GM21526 (cell line): ENCODE measurements around the gene ABLIM2.

Source experiments
- ATAC-seq: cut with Tn5 transposase; IDR thresholded peaks from one replicate; pipeline ENCODE4 v1.9.1; 2021; ENCODE audit warnings: moderate library complexity; ENCODE audit not compliant: unreplicated experiment, low FRiP score

Gene ABLIM2

GRCh38 chr4:7995135-7995534 lies 163.5 kb downstream of the ABLIM2 start:
- ATAC-seq, result no peak

DNA sequence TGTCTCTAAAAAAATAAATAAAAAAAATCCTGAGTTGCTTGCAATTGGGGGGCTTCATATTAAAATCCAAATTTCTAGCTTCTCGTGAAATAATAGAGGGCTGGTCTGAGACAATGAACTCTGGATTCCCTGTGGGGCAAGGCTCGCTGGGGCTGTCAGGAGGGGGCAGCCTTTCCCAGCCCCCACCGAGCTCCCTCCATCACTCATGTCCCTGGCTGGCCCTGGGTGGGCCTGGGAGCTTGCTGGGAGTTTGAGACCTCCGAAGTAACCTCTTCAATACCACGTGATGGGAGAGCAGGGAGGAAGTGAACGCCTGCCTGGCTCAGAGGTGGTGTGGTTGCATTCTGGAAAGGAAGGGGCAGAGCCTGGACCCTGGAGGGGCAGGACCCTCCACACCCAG lies 164.9 kb downstream of the ABLIM2 start:
- no peak for ATAC-seq

DNA sequence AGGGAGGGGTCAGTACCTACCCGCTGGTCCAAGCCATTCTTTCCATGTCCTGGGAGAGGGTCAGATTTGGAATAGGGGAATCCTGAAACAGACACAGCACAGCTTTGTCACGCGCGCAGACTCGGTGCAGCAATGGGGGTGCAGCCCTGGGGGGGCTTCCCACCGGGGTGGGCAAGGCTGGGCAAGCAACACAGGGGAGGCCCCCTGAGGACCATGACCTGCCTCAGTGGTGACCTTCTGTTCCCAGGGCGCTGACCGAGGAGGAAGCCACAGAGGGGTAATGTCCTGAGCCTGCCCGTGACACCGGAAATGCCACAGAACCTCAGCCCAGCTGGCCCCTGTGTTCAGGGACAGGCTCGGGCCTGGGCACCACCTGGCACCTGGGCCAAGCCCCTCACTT lies 165.8 kb downstream of the ABLIM2 start:
- ATAC-seq, result no peak

DNA sequence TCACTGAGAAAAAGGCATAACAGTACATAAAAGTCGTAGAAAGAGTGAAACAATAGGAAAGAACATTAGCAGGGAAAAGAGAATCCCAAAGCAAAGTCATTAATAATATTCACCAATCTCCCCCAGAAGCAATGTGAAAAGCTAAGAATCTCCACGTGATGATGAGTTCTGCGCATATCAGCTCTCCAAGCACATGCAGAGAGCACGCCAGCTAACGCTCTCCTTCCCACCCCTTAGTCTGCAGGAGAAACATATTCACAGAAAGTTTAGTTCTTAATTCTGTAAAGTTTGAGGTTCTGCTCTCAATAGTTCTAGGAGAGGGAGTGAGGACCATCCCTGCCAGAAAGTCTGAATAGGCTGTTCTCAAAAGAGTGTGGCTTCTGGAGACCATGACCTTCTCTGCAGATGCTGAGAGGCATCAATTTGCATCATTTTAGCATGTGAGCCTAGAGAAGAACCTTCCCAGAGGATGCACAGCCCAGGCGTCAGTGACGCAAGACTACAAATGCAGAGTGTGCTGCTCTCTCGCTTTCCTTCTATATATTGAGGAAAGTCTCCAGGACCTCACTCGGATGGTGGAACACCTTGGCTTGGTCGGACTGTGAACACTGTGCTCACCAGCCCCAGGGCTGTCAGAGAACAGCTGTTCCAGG lies 167.7 kb downstream of the ABLIM2 start:
- ATAC-seq, result no peak

GRCh38 chr4:7989654-7990053 lies 169.0 kb downstream of the ABLIM2 start:
- ATAC-seq, result no peak

- ATAC-seq, result no peak
Observed at GRCh38 chr4:7988437-7988836, 170.2 kb downstream of the ABLIM2 start.

DNA sequence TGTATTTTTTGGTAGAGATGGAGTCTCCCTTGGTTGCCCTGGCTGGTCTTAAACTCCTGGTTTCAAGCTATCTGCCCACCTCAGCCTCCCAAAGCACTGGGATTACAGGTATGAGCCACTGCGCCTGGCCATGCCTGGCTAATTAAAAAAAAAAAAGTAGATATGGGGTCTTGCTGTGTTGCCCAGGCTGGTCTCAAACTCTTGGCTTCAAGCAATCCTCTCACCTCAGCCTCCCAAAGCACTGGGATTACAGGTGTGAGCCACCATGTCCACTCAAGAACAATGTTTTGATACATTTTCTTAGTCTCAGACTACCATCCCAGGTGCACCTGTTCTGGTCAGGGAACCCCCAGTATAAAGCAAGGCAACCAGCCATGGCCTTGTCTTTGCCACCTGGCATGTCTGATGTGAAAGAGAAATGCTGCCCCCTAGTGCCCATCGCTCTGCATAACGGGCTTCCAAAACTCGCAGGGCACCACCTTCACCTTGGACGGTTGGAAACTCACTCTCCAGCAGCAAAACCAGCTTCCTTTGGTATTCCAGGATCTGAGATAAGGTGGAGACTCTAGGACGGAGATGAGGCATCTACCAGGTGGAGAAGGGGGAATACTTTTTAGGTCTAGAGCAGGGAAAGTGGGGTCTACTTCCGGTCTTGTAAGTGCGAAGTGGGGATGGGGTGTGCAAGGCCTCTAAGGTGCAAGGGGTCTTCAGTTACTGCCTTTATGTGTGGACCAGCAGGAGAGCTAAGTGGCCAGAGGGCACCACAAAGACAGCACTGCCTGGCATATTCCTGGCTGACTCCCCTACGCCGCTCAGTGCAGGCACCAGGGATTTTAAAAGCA lies 171.2 kb downstream of the ABLIM2 start:
- peak; percentile 64 for ATAC-seq

DNA sequence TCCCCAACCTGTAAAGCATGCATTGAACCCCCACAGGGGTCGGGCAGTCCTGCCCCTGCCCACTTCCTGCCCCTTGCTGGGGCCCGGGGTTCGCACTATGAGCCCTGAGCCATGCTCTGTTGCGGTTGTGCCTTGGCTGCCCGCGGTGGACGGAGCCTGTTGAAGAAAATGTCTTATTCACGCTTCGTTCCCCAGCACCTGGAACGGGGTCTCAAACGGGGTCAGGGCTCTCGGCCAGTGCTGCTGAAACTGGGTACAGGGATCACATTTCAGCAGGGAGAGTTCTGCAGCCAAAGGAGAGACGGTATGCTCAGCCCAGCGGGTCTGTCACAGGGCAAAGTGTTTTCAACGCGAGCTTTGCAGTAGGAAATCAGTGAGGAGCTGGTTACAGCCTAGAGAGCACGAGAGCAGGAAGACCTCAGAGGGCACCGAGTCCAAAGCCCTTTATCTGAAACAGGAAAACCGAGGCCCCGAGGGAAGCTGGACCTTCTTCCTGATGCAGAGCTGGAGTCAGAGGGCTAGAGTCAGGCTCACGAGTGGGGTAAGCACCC lies 172.6 kb downstream of the ABLIM2 start:
- no peak for ATAC-seq

GRCh38 chr4:7985072-7985471 lies 173.5 kb downstream of the ABLIM2 start:
- no peak for ATAC-seq

DNA sequence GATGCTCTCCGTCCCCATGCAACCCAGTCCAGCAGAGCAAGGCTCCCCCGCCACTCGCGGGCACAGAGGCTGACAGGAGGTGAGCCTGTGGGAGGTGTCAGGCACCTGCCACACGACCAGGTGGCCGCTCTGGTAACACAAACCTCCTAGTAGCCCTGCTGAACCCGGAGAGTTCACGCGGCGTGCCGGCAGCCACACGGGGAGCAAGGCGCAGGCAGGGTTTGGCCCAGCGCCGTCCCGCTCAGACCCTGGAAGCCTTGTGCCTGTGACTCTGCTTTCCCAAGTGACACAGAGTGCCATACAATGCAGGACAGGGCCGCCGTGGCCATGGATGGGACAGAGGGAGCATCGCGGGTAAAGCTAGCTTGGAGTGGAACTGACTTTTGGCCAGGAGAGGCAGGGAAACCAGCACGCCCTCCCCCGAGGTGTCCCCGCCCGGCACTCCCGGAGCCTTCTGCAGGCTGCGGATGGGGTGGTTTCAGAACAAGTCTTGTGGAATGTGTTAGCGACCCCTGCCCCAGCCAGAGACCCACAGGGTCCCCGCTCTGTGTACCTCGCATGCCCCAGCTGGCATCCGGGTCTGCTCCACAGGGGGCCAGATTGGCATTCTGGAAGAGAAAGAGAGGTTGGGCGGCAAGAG lies 174.2 kb downstream of the ABLIM2 start:
- ATAC-seq, result no peak

GRCh38 chr4:7983296-7983695 lies 175.3 kb downstream of the ABLIM2 start:
- no peak for ATAC-seq

GRCh38 chr4:7981738-7982394 lies 176.7 kb downstream of the ABLIM2 start:
- ATAC-seq, result no peak

GRCh38 chr4:7980036-7980435 lies 178.6 kb downstream of the ABLIM2 start:
- ATAC-seq, result no peak

GRCh38 chr4:7979652-7979968 lies 179.0 kb downstream of the ABLIM2 start:
- no peak for ATAC-seq

DNA sequence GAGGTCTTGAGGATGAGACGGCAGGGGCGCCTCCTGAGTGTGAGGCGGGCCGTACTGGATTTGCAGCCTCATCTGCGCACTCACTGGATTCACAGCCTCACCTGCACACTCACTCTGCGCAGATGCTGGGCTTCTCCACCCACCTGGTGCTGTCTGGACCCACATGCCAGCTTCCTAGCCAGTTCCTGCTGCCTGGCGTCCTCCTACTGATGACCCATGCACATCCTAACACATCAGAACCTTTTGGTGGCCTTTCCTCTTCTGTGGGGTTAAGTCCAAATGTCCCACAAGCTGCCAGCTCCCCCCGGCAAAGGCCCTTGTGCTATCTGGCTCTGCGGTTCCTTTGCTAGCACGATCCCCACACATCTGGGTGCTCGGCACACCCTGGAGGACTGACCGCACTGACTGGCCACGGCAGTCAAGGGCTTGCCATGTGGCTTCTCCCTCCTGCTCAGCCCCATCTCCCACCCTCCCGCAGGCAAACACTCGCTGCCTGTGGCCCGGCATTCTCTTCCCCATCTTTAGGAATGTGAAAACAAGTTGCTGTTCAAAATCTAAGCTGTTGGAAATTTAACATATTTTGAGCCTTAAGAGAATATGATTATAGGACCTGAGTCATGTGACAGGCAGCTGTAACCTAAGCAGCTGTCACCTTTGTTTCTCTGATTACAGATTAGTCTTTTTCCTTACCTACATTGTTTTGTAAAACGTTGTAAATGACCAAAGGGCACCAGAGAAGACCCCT lies 179.5 kb downstream of the ABLIM2 start:
- ATAC-seq, result no peak

DNA sequence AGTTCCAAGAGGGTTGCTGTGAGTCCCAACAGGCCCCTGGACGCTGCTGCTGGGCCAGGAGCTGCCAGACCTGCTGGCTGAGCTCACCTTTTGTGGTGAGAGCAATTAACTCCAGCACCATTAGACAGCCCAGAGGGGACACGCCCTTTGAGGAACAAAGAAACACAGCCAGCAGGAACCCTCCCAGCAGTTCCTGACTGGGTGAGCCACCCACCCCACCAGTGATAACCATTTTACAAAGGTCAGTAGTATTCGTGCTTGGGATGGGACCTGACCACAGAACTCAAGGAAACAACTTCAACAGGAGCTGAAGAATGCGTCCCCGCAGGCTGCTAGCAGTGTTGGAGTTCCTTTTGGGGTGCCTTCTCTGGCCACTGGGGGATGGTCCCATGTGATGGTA lies 180.1 kb downstream of the ABLIM2 start:
- ATAC-seq, result no peak

- no peak for ATAC-seq
Observed at GRCh38 chr4:7976634-7977033, 182.0 kb downstream of the ABLIM2 start.

- no peak for ATAC-seq
Observed at GRCh38 chr4:7976025-7976424, 182.6 kb downstream of the ABLIM2 start.

DNA sequence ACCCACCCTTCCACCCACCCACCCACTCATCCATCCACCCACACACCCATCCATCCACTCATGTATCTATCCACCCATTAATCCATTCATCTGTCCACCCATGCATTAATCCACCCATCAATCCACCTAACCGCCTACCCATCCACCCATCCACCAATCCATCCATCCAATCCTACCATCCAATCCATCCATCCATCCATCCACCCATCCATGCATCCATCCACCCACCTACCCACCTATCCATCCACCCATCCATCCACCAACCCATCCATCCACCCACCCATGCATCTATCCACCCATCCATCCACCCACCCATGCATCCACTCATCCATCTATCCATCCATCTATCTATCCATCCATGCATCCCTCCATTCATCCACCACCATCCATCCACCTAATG lies 184.2 kb downstream of the ABLIM2 start:
- ATAC-seq, result no peak

DNA sequence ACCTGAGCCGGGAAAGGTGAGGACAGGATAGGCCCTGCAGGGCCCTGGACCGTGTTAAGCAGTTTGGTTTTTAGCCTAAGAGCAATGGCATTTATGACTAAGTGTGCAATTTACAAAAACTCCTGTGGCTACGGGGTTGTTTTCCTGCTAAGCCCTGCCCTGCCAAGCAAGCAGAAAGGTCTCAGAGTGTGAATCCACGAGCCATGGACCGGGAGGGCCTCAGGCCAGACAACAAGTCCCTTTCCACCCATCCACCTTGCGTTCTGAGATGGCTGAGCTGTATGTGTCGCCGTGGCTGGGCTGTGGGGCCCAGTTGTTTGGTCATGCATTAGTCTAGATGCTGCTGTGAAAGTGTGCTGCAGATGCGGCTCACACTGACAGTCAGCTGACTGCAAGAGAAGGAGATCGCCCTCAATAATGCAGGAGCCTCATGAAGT lies 185.1 kb downstream of the ABLIM2 start:
- ATAC-seq, result no peak
